ENCODE data around the gene SEC61B. TPM values are rescaled to one million over a fixed set of nuclear protein-coding genes. Genes with fewer than 3 reads are reported as not detected.

Gene SEC61B
- total and polyA plus RNA-seq, 9 of the 15 experiments (the other 6 are each of a cell fraction or from before 2014, with no cell fraction given): 57.8 to 262 (median 172) TPM

DNA sequence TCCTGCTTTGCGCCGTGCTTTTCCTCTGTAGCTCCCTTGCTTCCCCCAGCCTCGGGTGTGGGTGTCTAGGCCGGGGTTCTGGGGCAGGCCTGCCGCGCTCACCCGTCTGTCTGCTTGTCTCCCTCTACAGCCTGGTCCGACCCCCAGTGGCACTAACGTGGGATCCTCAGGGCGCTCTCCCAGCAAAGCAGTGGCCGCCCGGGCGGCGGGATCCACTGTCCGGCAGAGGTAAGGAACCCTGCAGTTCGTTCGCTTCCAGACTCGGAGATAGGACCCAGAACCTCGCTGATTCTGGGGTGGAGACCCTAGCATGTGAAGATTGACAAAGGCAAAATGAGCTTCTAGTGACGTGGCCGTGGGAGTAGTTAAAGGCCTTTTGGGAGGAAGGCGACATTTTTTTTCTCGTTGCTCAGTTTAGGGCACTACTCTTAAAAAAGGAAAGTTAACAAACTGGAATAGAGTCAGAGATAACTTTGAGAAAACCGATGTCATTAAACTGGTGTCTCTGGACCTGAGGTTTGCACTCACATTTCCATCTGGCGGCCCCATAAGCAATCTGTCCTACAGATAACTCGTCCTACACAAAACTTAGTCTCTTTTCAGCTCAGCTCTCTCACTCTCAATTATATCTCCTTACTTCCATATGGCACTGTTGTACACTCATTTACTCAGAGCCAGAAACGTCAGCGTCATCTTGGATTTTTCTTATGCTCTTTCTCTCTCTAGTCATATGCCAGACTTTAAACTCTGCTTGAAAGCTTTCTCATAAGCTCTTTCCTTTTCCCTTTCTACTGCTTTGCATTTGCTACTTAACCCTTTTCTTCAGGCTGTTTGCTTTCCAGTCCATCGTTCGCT, 561 bp downstream of the SEC61B start (continued):
- no peak for TF ChIP-seq ZC3H11A (IDR thresholded peaks at IDR 0.05; ENCODE audit: low read depth, low read length)
- TF ChIP-seq KDM4B (IDR thresholded peaks at IDR 0.05; ENCODE audit: borderline replicate concordance in 2 of 2, low read depth in 1 of 2): no peak
- TF ChIP-seq MECOM (CRISPR knock-in tag; IDR thresholded peaks at IDR 0.05): no peak
- no peak for TF ChIP-seq ZKSCAN8 (CRISPR knock-in tag; IDR thresholded peaks at IDR 0.05)
- no peak for TF ChIP-seq NCOA1 (IDR thresholded peaks at IDR 0.05; ENCODE audit: low read depth)
- TF ChIP-seq, protein P1, sequence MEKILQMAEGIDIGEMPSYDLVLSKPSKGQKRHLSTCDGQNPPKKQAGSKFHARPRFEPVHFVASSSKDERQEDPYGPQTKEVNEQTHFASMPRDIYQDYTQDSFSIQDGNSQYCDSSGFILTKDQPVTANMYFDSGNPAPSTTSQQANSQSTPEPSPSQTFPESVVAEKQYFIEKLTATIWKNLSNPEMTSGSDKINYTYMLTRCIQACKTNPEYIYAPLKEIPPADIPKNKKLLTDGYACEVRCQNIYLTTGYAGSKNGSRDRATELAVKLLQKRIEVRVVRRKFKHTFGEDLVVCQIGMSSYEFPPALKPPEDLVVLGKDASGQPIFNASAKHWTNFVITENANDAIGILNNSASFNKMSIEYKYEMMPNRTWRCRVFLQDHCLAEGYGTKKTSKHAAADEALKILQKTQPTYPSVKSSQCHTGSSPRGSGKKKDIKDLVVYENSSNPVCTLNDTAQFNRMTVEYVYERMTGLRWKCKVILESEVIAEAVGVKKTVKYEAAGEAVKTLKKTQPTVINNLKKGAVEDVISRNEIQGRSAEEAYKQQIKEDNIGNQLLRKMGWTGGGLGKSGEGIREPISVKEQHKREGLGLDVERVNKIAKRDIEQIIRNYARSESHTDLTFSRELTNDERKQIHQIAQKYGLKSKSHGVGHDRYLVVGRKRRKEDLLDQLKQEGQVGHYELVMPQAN (IDR thresholded peaks at IDR 0.05; ENCODE audit: borderline replicate concordance): peak; percentile 87
- TF ChIP-seq HNRNPK (IDR thresholded peaks at IDR 0.05; ENCODE audit: low read depth, low read length, poor library complexity, severe bottlenecking): no peak
- TF ChIP-seq, protein P2, sequence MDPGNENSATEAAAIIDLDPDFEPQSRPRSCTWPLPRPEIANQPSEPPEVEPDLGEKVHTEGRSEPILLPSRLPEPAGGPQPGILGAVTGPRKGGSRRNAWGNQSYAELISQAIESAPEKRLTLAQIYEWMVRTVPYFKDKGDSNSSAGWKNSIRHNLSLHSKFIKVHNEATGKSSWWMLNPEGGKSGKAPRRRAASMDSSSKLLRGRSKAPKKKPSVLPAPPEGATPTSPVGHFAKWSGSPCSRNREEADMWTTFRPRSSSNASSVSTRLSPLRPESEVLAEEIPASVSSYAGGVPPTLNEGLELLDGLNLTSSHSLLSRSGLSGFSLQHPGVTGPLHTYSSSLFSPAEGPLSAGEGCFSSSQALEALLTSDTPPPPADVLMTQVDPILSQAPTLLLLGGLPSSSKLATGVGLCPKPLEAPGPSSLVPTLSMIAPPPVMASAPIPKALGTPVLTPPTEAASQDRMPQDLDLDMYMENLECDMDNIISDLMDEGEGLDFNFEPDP (CRISPR knock-in tag; IDR thresholded peaks at IDR 0.05): no peak
- no peak for TF ChIP-seq HINFP (tag; conservative IDR thresholded peaks at IDR 0.05; ENCODE audit: low read depth)
- no peak for TF ChIP-seq ETV6 (IDR thresholded peaks at IDR 0.05; ENCODE audit: borderline replicate concordance in 1 of 2, low read depth in 2 of 2, low read length in 1 of 2)
- TF ChIP-seq ETV6 (CRISPR knock-in tag; IDR thresholded peaks at IDR 0.05; ENCODE audit: borderline replicate concordance): no peak
- TF ChIP-seq SMARCA4 (IDR thresholded peaks at IDR 0.05): no peak
- TF ChIP-seq FOSL1 (tag; conservative IDR thresholded peaks at IDR 0.05): no peak
- TF ChIP-seq RB1 (IDR thresholded peaks at IDR 0.05; ENCODE audit: low read depth): no peak
- 0 out of 2 replicates have a peak, but pooled peaks have one; percentile 65 for TF ChIP-seq BRD4 (IDR thresholded peaks at IDR 0.05)
- TF ChIP-seq THRB (CRISPR knock-in tag; conservative IDR thresholded peaks at IDR 0.05): no peak
- no peak for TF ChIP-seq SMARCB1 (IDR thresholded peaks at IDR 0.05; ENCODE audit: insufficient read length, low read depth)
- TF ChIP-seq SIN3A (IDR thresholded peaks at IDR 0.05; ENCODE audit: borderline replicate concordance in 2 of 2, control insufficient read depth in 1 of 2, low read depth in 2 of 2, low read length in 2 of 2): 0 out of 4 replicates have a peak, but pooled peaks of 1 of the 2 experiments have one; percentile 27
- peak in 1 of 2 experiments; percentile 84; a peak in 1 of 4 replicates for TF ChIP-seq TEAD1 (CRISPR knock-in tag; IDR thresholded peaks at IDR 0.05)
- TF ChIP-seq DPF2 (IDR thresholded peaks at IDR 0.05): 0 out of 2 replicates have a peak, but pooled peaks have one; percentile 5
- TF ChIP-seq FOXA3 (CRISPR knock-in tag; conservative IDR thresholded peaks at IDR 0.05 in 1 of 2, IDR thresholded peaks at IDR 0.05 in 1 of 2): 0 out of 4 replicates have a peak, but pooled peaks of 1 of the 2 experiments have one; percentile 45
